C1 segment of cervical spinal cord (tissue), 14 donors: Measurements from ENCODE around the gene ISOC1.

Experiments
- DNase-seq, 14 donors: peaks; one replicate each; lab custom pipeline; 2025; lab: John Stamatoyannopoulos, UW

ISOC1 gene

DNA sequence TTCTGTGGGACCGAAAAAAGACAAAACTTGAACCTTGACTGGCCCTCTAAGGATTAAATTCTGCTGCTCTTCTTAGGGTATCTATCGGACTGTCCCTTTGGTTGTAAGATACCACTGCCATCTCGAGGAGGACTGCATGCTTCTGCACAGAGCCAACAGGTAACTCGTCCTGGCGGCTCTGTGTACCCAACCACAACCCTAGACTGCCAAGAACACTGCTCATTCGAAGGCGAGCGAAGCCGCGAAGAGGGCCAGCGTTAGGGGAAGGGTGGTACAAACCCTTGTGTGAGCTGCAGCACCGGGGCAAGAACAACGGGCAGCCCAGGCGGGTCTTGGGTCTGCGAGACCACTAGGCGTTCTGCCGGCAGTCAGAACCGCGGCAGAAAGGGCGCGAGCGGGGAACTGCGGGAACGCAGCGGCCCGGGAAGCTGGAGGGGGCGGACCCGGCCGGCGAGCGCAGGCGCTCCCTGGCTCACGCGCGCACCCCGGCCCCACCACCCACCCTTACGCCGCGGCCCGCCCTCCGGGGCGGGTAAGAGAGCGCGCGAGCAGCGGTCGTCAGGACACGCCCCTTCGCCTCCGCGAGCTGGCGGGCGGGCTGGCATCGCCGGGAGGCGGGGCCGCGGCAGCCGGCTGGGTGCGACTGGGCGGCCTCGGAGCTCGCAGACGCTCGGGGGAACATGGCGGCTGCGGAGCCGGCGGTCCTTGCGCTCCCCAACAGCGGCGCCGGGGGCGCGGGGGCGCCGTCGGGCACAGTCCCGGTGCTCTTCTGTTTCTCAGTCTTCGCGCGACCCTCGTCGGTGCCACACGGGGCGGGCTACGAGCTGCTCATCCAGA lies at the start of gene ISOC1:
ISOC1 (plus strand) TSS at position 663 of the 837 bp plus-strand sequence; CDS start at position 681, 18 bp downstream.
- DNase-seq: peak; percentile 12 to 94 (median 76)

DNA sequence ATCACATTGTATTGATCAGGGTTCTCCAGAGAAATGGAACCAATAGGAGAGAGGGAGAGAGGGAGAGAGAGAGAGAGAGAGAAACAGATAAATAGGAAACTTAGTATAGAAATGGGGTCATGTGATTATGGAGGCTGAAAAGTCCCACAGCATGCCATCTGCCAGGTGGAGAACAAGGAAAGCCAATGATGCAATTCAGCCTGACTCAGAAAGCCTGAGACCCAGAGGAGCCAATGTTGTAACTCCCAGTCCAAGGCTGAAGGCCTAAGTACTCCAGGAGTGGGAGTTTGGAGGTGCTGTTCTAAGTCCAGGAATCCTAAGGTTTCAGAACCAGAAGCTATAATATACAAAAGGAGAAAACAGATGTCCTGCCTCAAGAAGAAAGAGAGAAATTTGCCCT lies 48.4 kb upstream of the ISOC1 start:
- no peak for DNase-seq

DNA sequence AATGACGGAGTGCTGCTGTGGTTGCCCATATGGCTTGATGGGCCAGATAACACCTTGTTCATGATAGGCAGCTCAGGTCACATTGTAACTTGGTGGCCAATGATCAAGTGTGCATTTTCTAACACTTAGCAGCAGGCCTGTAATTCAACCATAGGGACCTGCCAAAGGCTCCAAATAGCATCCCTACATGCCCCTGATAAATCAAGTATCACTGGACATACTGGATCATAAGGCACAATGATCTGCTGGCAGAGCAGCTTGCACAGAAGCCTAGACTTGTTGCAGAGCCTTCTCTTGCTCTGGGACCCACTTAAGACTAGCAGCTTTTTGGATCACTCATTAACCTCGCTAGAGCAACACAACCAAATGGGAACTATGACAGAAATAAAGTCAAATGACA lies 46.0 kb upstream of the ISOC1 start:
- DNase-seq: no peak

DNA sequence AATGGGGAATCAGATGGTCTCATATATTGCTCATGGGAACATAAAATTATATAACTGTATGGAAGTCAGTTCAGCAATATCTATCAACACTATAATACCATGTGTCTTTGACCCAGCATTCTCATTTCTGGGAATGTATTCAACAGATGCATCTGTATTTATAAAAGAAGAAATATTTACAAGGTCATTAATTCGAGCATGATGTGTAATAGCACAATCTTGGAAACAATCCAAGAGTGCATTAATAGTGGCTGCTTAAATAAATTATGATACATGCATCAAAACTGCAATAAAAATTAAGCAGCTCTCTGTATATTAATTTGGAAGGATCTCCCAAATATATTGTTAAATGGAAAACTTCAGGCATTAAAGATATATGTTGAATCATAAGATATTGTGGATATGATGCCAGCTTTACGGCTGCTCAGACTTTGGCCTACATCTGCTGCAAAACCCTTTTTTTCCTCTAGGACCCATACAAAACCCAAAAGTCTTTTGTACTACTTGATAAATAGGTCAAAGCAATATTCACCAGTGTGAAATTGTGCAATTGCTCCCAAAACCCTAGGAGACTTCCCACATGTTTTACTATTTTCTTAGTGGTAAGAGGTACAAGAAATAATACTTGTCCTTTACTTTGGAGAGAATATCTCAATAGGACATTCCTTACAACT lies 45.3 kb upstream of the ISOC1 start:
- DNase-seq: no peak

DNA sequence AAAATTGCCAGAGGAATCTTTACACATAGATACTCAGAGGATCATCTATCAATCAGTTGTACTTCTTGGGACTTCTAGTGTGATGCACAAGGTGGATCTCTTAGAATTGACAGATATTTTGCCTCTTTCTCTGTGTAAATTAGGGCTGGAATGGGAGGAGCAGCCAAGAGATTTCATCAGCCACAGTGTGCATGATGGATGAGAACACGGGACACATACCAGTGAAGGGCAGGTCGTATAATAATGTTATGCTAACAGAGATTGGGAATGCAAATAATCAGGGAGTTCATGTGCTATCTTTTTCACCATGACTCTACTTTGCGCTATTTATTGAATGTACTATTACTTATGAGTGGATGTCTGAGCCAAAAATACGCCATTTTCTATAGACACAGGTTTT lies 43.3 kb upstream of the ISOC1 start:
- DNase-seq: no peak

DNA sequence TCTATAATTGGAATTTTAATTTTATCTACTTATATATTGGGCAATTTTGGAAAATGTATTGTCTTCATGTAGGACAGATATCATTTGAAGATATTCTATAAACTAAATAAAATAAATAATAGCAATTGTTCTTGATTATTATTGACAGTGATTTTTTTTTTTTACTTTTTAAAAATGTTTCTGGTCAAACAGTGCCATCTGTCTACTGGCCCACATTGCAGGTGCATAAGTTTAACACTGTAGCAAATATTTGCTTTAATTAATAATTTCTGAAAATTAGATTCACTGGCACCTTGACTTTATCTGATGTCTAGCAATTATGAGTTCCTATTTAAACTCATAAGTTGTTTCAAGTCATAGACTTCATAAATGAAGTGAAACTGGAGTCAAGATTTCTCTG lies 41.1 kb upstream of the ISOC1 start:
- no peak for DNase-seq

DNA sequence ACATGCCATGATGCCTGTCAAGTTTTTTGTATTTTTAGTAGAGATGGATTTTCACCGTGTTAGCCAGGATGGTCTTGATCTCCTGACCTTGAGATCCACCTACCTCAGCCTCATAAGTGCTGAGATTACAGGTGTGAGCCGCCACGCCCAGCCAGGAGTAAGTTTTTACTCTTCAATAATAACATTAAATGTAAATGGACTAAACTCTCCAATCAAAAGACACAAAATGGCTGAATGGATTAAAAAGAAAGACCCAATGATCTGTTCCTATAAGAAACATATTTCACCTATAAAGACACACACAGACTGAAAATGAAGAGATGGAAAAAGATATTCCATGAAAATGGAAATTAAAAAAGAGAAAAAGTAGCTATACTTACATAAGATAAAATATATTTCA lies 37.2 kb upstream of the ISOC1 start:
- no peak for DNase-seq

DNA sequence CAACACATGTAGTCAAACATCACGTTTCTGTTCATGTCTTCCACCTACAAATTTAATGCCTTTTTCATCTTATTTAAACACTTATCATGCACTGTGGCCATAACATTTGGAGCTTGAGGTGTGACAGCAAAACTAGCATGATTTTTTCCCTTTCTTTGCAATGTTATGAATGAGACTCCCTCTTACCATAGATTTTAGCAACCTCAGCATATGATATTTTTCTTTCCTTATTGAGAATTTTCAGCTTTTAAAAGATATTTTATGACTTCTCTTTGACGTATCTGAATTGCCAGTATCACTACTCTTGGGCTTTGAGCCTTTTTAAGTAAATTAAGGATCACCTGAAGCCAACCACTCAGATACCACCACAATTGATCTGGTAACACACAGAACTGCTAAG lies 32.7 kb upstream of the ISOC1 start:
- DNase-seq: no peak

DNA sequence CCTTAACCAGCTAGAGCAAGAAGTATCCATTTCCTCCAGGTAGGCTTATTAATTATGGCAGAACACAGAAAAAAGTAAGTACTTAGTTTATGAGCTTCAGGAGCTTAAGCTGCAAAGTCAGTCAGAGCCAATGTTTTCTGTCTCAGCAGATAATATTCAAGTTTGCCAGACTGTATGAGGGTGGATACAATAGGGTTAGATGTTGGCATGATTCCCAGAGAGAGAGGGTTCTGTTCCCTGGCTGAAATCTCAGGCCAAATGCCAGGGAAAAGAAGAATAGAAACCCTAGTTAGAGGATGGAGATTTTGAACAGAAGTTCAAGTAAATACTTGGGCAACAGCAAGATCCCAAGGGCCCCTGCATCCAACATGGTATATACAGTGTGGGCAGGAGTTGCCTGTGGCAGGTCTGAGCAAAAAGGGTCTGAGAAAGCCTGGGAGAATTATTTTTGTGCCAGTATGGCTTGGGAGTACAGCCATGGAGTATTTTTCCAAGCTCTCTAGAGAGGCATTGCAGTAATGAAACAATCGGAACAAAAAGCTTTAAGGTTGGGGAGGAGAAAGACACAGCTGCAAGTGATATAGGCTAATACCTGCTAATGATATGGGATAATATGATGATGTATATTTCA lies 31.0 kb upstream of the ISOC1 start:
- DNase-seq: peak in 6 of 14 donors; percentile 3 to 33 (median 6)

DNA sequence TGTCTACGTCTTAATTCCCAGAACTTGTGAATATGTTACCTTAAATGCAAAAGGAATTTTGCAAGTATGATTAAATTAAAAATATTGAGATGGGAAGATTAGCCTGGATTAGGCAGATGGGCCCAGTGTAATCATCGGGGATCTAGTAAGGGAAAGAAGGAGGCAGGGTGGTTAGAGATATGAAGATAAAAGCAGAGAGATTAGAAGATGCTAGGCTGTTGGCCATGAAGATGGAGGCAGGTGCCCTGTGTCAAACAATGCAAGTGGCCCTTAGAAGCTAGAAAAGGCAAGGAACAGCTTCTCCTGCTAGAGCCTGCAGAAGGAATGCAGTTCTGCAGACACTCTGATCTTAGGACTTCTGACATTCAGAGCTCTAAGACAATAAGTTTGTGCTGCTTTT lies 28.8 kb upstream of the ISOC1 start:
- DNase-seq: no peak

DNA sequence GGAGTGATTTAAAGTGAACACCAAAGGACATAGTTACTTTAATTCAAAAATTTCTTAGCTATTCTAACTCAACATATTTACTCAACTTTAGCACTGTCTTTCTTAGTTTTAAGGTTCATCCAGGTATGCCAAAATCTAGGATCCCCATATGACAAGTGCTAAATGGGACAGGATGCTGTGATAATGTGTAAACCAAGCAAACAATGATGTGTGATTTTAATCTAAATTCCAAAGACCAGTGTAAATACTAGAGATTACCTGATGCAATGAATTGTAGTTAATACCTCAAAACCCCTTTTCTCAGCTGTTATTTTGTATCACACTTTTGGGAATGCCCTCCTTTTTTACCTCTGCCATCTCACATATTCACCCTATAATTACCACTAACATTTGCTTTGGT lies 26.8 kb upstream of the ISOC1 start:
- DNase-seq: no peak

DNA sequence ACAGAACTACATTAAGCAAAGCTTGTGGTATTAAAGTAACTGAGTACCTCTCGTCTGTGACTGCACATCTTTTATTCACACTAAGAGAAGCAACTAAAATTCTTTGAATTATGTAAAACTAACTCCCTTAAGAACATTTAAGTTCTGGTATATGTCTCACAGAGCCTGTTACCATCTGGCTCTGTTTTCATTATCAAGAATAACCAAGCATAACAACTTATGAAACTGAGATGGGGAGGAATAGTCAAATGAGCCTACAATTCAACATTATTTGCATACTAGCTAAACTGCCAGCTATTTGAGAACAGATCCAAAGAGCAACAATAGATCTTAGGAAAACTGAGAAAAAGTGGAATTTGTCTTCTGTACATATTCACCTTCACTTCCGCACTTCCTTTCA lies 25.3 kb upstream of the ISOC1 start:
- no peak for DNase-seq

DNA sequence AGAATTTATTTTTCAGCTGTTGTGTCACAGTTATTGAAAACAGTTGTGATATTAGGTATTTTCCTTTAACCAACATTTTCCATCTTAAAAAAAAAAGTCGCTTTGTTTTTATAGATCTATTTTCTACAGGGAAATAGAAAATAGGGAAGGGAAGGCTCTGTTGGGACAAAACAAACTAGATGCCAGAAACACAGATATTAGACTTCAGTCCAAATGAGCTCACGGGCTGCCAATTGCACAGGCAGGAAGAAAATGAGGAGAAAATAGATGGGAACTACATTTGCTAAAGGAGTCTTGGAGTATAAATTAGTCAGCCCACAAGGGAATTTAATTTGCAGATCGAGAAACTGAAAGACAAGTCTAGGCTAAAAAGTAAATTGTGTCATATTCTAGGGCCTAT lies 21.4 kb upstream of the ISOC1 start:
- DNase-seq: no peak

DNA sequence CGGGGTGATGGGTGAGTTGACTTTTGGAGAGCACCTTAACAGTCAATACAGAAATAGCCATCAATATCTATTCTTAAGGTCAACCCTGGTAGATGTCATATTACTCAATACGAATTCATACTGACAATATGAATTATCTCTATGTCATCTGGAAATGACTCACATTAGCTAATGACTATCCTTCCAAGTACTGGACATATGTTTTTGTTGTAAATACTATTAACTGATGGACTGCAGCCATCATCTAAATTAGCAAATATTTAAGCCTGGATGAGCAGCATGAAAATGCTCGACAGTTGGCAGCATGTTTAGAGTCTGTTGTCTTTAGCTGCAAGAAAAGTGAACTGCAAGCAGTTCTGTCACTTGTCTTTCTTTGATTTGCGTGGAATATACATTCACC lies 19.6 kb upstream of the ISOC1 start:
- DNase-seq: no peak

DNA sequence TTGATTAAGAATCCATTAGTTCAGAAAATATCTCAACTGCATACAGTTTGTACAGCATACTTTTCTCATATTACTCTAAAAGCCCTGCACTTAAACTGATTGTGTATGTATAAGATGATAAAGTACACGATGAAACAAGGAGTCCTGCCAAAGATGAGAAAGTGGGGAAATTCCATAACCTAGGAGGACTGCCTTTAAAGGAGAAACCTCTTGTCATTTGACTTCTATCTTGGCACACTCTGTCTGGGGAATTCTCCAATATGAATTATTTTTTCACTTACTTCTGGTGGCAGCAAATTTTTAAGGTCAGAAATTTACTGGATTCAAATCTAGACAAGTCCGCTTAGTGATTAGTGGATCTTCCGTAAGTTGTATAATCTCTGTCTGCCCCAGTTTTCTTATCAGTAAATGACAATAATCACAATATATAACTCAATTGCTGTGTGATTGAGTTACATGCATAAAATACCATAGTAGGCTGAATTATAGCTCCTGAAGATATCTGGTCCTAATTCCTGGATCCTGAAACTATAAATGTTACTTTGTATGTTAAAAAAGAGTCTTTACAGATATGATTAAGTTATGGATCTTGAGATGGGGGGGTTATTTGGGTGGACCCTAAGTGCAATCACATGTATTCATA lies 17.0 kb upstream of the ISOC1 start:
- no peak for DNase-seq

DNA sequence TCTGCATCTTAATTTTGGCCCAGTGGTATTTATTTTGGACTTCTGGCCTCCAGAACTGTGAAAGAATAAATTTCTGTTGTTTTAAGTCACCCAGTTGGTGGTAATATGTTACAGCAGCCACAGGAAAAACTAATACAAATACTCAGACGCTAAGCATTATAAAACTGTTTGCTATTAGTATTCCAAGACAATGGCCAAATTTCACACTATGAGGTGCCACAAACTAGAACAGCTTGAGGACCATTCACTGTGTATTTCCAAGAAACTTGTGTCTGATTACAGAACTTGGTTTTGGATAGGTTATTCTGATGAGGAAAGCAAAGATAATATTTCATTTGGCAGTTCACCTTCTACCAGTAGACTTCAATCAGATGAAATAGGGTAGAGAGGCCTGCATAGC lies 16.3 kb upstream of the ISOC1 start:
- no peak for DNase-seq

DNA sequence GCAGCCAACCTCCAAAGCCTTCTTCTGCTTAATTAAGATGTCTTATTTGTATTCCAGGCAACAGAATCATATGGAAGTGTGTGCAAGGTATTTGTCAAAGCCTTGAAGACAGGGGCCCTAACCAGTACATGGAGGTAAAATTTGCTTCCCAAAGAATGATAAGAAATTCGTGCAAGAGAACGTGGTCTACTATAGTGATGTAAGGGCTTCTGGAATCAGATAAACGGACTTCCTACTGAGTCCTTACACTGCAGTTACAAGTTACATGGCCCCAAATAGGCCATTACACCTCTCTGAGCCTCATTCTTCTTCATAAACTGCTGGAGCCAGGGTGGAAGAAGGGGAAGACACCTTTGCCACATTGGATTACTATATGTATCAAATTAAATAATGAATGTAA lies 15.9 kb upstream of the ISOC1 start:
- DNase-seq: no peak

DNA sequence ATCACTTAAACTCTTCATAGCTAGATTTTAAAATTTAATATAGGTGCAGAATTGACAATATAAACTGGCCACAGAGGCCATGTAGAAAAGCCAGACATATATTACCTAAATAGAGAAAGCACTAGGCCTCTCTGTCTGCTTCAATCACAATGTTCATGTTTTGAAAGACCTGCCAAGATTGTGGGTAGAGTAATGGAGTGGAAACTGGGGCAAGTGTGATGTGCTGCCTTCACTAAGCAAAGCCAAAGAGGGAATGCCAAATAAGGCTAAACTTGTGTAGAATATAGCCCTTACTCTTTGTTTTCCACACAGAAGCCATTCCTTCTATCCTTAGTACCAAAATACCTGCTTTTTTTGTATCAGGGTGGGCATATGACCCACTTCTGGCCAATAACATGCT lies 15.1 kb upstream of the ISOC1 start:
- DNase-seq: no peak

DNA sequence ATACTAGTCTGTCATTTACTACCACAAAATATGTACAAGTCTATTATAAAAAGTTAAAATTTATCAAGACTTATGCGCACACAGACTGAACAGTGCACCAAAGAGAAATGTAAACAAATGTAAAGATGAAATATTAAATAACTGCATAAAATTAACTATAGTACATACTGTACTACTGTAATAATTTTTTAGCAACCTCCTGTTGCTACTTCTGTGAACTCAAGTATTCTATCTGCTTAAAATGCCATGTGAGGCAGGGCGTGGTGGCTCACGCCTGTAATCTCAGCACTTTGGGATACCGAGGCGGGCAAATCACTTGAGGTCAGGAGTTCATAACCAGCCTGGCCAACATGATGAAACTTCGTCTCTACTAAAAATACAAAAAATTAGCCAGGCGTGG lies 13.8 kb upstream of the ISOC1 start:
- DNase-seq: no peak

DNA sequence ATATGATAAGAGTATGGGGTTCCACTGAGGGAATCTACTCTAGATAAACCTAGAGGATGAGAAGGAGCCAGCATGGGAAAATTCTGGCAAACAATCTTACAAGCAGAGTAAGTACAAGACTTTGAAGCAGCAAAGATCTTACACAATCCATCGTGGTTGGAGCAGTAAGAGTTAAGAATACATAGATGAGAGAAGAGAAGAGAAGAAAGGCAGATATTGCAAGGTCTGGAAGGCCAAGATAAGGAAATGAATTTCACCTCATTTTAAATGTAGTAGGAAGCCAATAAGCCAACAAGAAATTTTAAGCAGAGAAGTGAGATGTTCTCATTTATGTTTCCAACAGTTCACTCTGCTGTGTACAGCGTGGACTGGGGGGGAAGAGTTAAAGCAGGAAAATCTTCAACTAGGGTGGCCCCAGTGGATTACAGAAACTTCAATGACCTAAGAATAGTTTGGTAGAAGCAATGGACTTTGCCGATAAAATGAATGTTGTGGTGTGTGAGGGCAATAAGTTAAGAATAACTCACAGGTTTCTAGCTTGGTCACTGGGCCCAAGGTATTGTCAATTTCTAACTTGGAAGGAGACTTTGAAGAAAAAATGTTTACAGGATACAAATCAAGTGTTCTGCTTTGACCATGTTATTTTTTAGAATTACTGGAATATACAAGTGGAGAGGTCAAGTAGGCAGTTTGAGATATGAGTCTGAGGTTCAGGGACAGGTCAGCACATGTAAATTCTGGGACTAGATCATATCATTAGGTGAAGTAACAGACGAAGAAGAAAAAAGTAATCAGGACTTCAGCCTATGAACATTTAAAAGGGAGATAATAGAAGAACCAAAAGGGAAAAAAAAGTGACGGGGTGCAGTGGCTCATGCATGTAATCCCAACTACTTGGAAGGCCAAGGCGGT lies 12.1 kb upstream of the ISOC1 start:
- no peak for DNase-seq
